ENCODE results near the gene ZNF335. TPM values are rescaled to one million over a fixed set of nuclear protein-coding genes. Genes with fewer than 3 reads are reported as not detected.
A peak's percentile ranks its signal among the peaks of the same experiment; 100 is the strongest.

The ZNF335 gene
- total RNA-seq, 1 donor from 2014 or later = 24.1 TPM

DNA sequence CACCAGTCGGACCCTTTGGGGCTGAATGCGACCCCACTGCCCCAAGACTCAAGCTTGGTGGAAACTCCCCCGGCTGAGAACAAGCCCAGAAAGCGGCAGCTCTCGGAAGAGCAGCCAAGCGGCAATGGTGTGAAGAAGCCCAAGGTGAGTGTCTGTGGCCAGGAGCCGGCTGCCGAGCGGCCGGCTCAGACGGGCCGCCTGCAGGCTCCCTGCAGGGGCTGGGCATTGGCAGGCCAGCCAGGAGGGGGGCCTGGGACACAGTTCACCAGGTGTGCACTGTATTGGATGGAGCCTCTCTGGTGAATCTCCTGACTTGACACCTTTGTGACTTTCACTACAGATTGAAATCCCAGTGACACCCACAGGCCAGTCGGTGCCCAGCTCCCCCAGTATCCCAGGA, 31.5 kb downstream of the ZNF335 start:
- intact Hi-C loops (cut with DNase I) = no loop called here
- Histone ChIP-seq H3K27me3 (no peaks in the 10 kb centered on the region), H3K27ac (no peak overlapping the region), H3K9me3 (no peaks in the 10 kb centered on the region), H3K36me3 (peaks cover 8 to 80% of the 10 kb centered on the region in 2 donors), H3K4me3 (no peak overlapping the region), H3K4me1 (peaks cover 18% of the 10 kb centered on the region)
- TF ChIP-seq, protein P1, sequence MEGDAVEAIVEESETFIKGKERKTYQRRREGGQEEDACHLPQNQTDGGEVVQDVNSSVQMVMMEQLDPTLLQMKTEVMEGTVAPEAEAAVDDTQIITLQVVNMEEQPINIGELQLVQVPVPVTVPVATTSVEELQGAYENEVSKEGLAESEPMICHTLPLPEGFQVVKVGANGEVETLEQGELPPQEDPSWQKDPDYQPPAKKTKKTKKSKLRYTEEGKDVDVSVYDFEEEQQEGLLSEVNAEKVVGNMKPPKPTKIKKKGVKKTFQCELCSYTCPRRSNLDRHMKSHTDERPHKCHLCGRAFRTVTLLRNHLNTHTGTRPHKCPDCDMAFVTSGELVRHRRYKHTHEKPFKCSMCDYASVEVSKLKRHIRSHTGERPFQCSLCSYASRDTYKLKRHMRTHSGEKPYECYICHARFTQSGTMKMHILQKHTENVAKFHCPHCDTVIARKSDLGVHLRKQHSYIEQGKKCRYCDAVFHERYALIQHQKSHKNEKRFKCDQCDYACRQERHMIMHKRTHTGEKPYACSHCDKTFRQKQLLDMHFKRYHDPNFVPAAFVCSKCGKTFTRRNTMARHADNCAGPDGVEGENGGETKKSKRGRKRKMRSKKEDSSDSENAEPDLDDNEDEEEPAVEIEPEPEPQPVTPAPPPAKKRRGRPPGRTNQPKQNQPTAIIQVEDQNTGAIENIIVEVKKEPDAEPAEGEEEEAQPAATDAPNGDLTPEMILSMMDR (IDR thresholded peaks at IDR 0.05) = no peak
- no peak for TF ChIP-seq POLR2AphosphoS5 (IDR thresholded peaks at IDR 0.05; ENCODE audit: insufficient read depth in 1 of 2, low read depth in 1 of 2)
- TF ChIP-seq POLR2A (IDR thresholded peaks at IDR 0.05) = no peak
- DNase-seq (ENCODE audit: extremely low spot score in 2 of 2) = no peak

DNA sequence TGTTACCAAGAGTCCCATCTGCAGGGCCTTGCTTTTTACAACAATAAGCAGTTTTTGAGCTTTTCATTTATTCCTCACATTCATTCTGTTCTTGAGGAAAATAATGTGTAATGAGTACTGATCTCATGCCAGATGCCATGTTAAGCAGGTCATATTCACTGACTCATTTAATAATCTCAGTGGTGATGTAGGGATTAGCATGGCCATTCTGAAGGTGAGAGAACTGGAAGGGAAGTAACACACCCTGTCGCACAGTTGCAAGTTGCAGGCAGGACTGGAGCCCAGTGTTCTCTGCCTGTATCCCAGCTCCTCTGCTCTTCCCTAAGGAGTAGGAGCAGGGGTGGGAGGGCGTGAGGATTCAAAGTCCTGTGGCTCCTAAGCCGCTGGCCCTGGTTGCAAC, 31.9 kb downstream of the ZNF335 start:
- Histone ChIP-seq H3K4me1 (peaks cover 18% of the 10 kb centered on the region), H3K36me3 (peaks cover 8 to 76% of the 10 kb centered on the region in 2 donors), H3K27ac (no peak overlapping the region), H3K9me3 (no peaks in the 10 kb centered on the region), H3K4me3 (no peak overlapping the region), H3K27me3 (no peaks in the 10 kb centered on the region)
- TF ChIP-seq POLR2A (IDR thresholded peaks at IDR 0.05) (no peak), POLR2AphosphoS5 (IDR thresholded peaks at IDR 0.05; ENCODE audit: insufficient read depth in 1 of 2, low read depth in 1 of 2) (no peak)
- TF ChIP-seq, protein P1 (IDR thresholded peaks at IDR 0.05) = no peak
- intact Hi-C loops (cut with DNase I) = no loop called here
- DNase-seq (ENCODE audit: extremely low spot score in 2 of 2) = no peak

DNA sequence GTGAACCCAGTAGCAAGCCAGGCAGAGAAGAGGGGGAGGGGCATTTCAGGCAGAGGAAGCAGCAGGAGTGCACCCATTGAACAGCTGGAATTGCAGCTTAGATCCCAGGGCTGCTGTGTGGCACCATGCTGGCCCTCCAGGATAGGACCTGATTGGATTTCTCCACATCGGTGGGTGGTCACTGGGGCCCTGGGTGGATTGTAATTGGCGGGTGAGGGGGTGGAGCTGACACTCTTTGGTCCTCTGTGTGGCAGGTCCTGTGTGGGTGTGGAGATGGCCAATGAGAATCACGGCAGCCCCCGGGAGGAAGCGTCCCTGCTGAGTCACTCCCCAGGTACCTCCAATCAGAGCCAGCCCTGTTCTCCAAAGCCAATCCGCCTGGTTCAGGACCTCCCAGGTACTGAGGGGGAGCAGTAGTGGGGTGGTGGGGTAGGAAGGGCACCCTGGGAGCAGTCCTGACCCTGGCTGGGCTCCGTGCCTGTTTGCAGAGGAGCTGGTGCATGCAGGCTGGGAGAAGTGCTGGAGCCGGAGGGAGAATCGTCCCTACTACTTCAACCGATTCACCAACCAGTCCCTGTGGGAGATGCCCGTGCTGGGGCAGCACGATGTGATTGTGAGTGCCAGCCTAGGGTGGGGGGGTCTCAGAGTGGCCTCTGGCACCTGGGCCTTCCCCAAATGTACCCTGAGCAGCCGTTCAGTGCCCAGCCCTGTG, 33.1 kb downstream of the ZNF335 start:
- H3K4me3 ChIP-seq = no peak overlapping the region
- no peak overlapping the region for H3K27ac ChIP-seq
- intact Hi-C loops (cut with DNase I) = no loop called here
- peaks cover 8 to 64% of the 10 kb centered on the region in 2 donors for H3K36me3 ChIP-seq
- DNase-seq (ENCODE audit: extremely low spot score in 2 of 2) = no peak
- no peak for TF ChIP-seq POLR2A (IDR thresholded peaks at IDR 0.05)
- no peak for TF ChIP-seq POLR2AphosphoS5 (IDR thresholded peaks at IDR 0.05; ENCODE audit: insufficient read depth in 1 of 2, low read depth in 1 of 2)
- TF ChIP-seq, protein P1 (IDR thresholded peaks at IDR 0.05) = no peak
- no peaks in the 10 kb centered on the region for H3K27me3 ChIP-seq
- H3K9me3 ChIP-seq = no peaks in the 10 kb centered on the region
- H3K4me1 ChIP-seq = peaks cover 20% of the 10 kb centered on the region

DNA sequence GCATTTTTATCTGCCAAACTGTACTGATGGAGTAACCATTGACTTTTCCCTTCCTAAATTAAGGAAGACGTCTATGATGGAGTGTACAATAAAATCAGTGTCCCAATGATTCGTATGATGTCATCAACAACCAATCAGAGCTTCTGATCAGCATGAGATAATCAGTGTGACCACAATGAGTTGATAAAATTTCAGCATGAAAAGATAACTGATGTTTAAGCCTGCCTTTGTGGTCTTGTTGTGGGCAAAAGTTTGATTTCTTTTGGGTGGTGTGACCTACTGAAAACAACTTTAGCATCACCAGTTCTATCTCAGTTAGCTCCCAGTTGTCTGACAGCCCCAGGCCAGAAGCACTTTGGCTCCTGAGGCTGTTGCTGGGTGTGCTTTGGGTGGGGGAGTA, 34.2 kb downstream of the ZNF335 start:
- Histone ChIP-seq H3K36me3 (peaks cover 4 to 53% of the 10 kb centered on the region in 2 donors), H3K27me3 (no peaks in the 10 kb centered on the region), H3K9me3 (no peaks in the 10 kb centered on the region), H3K27ac (no peak overlapping the region), H3K4me1 (peaks cover 30% of the 10 kb centered on the region), H3K4me3 (no peak overlapping the region)
- no peak for DNase-seq (ENCODE audit: extremely low spot score in 2 of 2)
- TF ChIP-seq POLR2AphosphoS5 (IDR thresholded peaks at IDR 0.05; ENCODE audit: insufficient read depth in 1 of 2, low read depth in 1 of 2) (no peak), POLR2A (IDR thresholded peaks at IDR 0.05) (no peak)
- TF ChIP-seq, protein P1 (IDR thresholded peaks at IDR 0.05) = no peak
- intact Hi-C loops (cut with DNase I) = no loop called here

DNA sequence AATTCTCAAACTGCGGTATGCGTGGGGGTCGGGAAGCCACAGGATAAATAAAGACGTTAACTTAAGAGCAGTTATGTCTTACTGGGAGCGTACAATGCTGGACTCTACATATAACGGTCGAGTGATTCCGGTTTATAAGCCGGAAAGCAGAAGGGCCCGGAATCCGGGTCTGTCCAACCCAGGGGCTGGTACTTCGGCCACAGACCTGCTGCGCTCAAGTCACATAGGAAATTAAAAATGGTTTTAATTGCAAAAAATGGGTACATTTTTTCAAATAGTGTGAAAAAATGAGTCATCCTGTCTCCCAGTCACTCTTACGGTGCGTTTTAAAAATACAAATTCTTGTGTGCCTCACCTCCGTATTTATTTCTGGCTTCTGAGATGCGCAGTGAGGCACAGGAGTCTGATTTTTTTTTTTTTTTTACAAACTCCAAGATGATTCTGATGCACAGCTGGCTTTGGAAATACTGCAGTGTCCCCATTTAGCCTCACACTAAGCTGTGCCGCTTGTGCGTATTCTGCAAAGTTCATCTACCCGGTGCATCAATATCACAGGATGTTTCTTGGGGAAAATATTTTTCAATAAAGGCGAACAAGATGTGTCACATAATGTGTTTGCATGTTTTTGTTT, 36.5 kb downstream of the ZNF335 start:
- peaks cover 0 to 34% of the 10 kb centered on the region in 2 donors for H3K36me3 ChIP-seq
- H3K27me3 ChIP-seq = no peaks in the 10 kb centered on the region
- peak overlapping the region; percentile 100 for H3K27ac ChIP-seq
- intact Hi-C loops (cut with DNase I) = loop anchor here (2.0 kb wide), 1 partner anchor 45 kb away; the partner anchor contains the start of genes CTSA and NEURL2
- DNase-seq (ENCODE audit: extremely low spot score in 2 of 2) = no peak
- H3K4me1 ChIP-seq = peaks cover 30% of the 10 kb centered on the region
- H3K9me3 ChIP-seq = no peaks in the 10 kb centered on the region
- TF ChIP-seq POLR2AphosphoS5 (IDR thresholded peaks at IDR 0.05; ENCODE audit: insufficient read depth in 1 of 2, low read depth in 1 of 2) (no peak), POLR2A (IDR thresholded peaks at IDR 0.05) (peak in 1 of 2 donors; percentile 66)
- H3K4me3 ChIP-seq = peak overlapping the region; percentile 74 to 94

Measured in vagina (tissue), 2 donors.